ENCODE data around the gene PLSCR1. TPM values are rescaled to one million over a fixed set of nuclear protein-coding genes. Genes with fewer than 3 reads are reported as not detected.

The PLSCR1 gene
- total RNA-seq, 4 donors from 2014 or later: 37.1 to 190 (median 88.7) TPM

- Histone ChIP-seq H3K27ac (no peak overlapping the region), H3K36me3 (no peaks in the 10 kb centered on the region), H3K27me3 (no peaks in the 10 kb centered on the region), H3K4me3 (no peak overlapping the region), H3K9me3 (no peaks in the 10 kb centered on the region), H3K4me1 (no peaks in the 10 kb centered on the region)
- ATAC-seq: no peak
- 93 to 94% methylated on average over 2 to 3 of the region's 3 CpGs for WGBS, 2 donors (ENCODE audit: low coverage in 1 of 2)
- TF ChIP-seq EP300 (IDR thresholded peaks at IDR 0.05) (no peak), POLR2AphosphoS5 (IDR thresholded peaks at IDR 0.05) (no peak), CTCF (IDR thresholded peaks at IDR 0.05) (no peak), POLR2A (IDR thresholded peaks at IDR 0.05) (no peak)
Measured at GRCh38 chr3:146559388-146559787, 15.0 kb upstream of the PLSCR1 start.

GRCh38 chr3:146558781-146559180, 14.4 kb upstream of the PLSCR1 start:
- Histone ChIP-seq H3K27me3 (no peaks in the 10 kb centered on the region), H3K36me3 (no peaks in the 10 kb centered on the region), H3K9me3 (no peaks in the 10 kb centered on the region), H3K27ac (no peak overlapping the region), H3K4me3 (no peak overlapping the region), H3K4me1 (no peaks in the 10 kb centered on the region)
- WGBS, 2 donors (ENCODE audit: low coverage in 1 of 2): 80 to 85% methylated on average over 1 to 2 of the region's 2 CpGs
- TF ChIP-seq POLR2A (IDR thresholded peaks at IDR 0.05): no peak
- no peak for TF ChIP-seq EP300 (IDR thresholded peaks at IDR 0.05)
- no peak for TF ChIP-seq POLR2AphosphoS5 (IDR thresholded peaks at IDR 0.05)
- TF ChIP-seq CTCF (IDR thresholded peaks at IDR 0.05): no peak
- ATAC-seq: no peak

- 70 to 77% methylated on average over 4 of the region's 4 CpGs for WGBS, 2 donors (ENCODE audit: low coverage in 1 of 2)
- ATAC-seq: no peak
Measured at GRCh38 chr3:146557745-146558144, 13.3 kb upstream of the PLSCR1 start.

GRCh38 chr3:146555311-146555710, 10.9 kb upstream of the PLSCR1 start:
- no peak for ATAC-seq
- H3K9me3 ChIP-seq: no peaks in the 10 kb centered on the region
- no peak overlapping the region for H3K4me3 ChIP-seq
- no peak overlapping the region for H3K27ac ChIP-seq
- WGBS, 2 donors (ENCODE audit: low coverage in 1 of 2): 93% methylated on average over 3 of the region's 3 CpGs
- no peaks in the 10 kb centered on the region for H3K27me3 ChIP-seq
- no peaks in the 10 kb centered on the region for H3K36me3 ChIP-seq
- H3K4me1 ChIP-seq: peaks cover 0 to 9% (median 0%) of the 10 kb centered on the region in 3 donors
- TF ChIP-seq POLR2AphosphoS5 (IDR thresholded peaks at IDR 0.05): no peak
- TF ChIP-seq POLR2A (IDR thresholded peaks at IDR 0.05): no peak
- TF ChIP-seq EP300 (IDR thresholded peaks at IDR 0.05): no peak
- TF ChIP-seq CTCF (IDR thresholded peaks at IDR 0.05): no peak

More at GRCh38 chr3:146557745-146558144, 13.3 kb upstream of the PLSCR1 start:
- Histone ChIP-seq H3K36me3 (no peaks in the 10 kb centered on the region), H3K4me1 (no peaks in the 10 kb centered on the region), H3K27ac (no peak overlapping the region), H3K27me3 (no peaks in the 10 kb centered on the region), H3K9me3 (no peaks in the 10 kb centered on the region), H3K4me3 (no peak overlapping the region)
- no peak for TF ChIP-seq POLR2A (IDR thresholded peaks at IDR 0.05)
- no peak for TF ChIP-seq CTCF (IDR thresholded peaks at IDR 0.05)
- no peak for TF ChIP-seq EP300 (IDR thresholded peaks at IDR 0.05)
- TF ChIP-seq POLR2AphosphoS5 (IDR thresholded peaks at IDR 0.05): no peak

- TF ChIP-seq CTCF (IDR thresholded peaks at IDR 0.05) (no peak), POLR2A (IDR thresholded peaks at IDR 0.05) (no peak), POLR2AphosphoS5 (IDR thresholded peaks at IDR 0.05) (no peak), EP300 (IDR thresholded peaks at IDR 0.05) (no peak)
- no peaks in the 10 kb centered on the region for H3K36me3 ChIP-seq
- no peak overlapping the region for H3K27ac ChIP-seq
- ATAC-seq: no peak
- no peaks in the 10 kb centered on the region for H3K9me3 ChIP-seq
- peaks cover 0 to 9% (median 0%) of the 10 kb centered on the region in 3 donors for H3K4me1 ChIP-seq
- 84 to 93% methylated on average over 5 to 7 of the region's 7 CpGs for WGBS, 2 donors (ENCODE audit: low coverage in 1 of 2)
- H3K4me3 ChIP-seq: no peak overlapping the region
- H3K27me3 ChIP-seq: no peaks in the 10 kb centered on the region
Measured at GRCh38 chr3:146554151-146554760, 9.8 kb upstream of the PLSCR1 start.
